Smooth muscle cell of the pulmonary artery (primary cell): ENCODE data around the gene CBLN3. TPM values are rescaled to one million over a fixed set of nuclear protein-coding genes. Genes with fewer than 3 reads are reported as not detected.

Source experiments
- total RNA-seq: library from RNA; depleted of rRNA; stranded (reverse); fragments of >200 nt; gene quantifications from 2 replicates; pipeline ENCODE4 v1.2.3, GENCODE V29; 2014

The CBLN3 gene
- 3.5 and 4.2 TPM in 2 replicates for total RNA-seq

DNA sequence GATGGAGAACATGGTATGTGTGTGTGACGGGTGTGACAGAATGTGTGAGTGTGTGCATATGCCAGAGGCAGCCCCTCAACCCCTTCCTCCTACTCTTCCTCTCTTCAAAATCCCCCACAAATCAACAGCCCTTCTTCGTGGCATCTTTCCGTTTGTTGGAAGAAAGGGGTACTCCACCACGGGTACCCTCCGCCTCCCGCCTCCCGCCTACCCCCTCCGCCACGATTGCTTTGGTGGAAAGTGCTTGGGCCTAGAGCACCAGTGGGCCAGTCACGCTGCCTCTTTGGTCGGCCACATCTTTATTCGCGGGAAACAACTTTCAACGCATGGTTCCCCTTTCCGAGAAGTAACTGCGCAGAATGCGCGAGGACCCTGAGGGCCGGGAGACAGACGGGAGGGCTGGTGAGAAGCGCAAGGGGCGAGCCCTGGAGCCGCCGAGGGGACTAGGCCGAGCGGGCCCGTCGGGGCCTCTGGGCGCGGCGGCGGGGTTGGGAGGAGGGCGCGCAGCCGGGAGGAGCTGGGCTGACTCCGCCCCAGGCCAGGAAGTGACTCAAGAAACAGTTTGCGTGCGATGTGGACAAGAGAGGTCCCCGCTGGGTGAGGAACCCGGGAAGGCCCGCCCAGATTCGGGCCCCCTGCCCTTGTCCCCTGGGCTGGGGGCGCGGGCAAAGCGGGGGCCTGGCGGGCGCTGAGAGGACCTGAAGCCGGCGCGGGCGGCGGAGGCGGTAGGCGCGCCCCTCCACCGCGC is at the start of gene CBLN3, which contains the start of gene KHNYN:
TSS of gene CBLN3 (minus strand) at position 274 of the 748 bp plus-strand sequence. CDS start 614 bp downstream, outside the sequence.
TSS of gene KHNYN (plus strand) at position 560 of the 748 bp plus-strand sequence. CDS start 777 bp downstream, outside the sequence.

DNA sequence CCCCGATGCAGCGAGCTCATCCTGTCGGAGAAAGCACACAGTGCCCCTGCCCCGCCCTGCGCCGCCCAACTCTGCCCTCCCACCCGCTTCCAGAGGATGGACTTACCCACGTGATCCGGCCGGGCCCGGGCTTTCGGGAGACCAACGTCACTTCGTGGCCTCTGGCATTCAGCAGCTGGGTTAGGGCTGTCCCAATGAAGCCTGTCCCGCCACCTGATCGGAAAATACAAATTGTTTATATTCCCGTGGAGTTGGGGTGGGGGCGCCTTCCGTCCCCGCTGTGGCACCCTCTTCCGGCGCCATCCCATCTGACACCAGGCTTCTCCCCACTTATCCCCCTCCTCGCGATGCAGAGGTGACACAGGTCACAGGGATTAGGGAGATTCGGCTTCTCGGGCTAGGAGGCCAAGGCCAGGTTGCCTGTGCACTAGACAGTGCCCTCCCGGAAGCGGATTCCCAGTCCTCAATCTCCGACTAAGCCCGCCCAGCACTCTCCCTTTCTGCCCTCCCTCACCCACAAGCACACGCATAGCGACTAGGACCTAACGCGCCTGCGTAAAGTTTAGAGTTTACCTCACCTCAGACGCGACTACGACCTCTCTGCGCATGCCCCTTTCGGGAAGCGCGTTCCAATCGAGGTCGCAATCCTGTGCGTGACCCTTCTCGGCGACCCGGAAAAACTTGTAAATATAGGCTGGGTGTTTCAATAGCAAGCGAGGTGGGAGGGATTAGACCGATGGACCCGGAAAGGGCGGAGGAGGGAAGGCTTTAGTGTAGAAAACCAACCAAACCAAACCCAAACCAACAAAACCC is 13.0 kb upstream of the CBLN3 start, which contains the start of gene SDR39U1:
TSS of gene SDR39U1 (minus strand) at position 537 of the 813 bp plus-strand sequence. CDS start at position 530, 7 bp downstream.

DNA sequence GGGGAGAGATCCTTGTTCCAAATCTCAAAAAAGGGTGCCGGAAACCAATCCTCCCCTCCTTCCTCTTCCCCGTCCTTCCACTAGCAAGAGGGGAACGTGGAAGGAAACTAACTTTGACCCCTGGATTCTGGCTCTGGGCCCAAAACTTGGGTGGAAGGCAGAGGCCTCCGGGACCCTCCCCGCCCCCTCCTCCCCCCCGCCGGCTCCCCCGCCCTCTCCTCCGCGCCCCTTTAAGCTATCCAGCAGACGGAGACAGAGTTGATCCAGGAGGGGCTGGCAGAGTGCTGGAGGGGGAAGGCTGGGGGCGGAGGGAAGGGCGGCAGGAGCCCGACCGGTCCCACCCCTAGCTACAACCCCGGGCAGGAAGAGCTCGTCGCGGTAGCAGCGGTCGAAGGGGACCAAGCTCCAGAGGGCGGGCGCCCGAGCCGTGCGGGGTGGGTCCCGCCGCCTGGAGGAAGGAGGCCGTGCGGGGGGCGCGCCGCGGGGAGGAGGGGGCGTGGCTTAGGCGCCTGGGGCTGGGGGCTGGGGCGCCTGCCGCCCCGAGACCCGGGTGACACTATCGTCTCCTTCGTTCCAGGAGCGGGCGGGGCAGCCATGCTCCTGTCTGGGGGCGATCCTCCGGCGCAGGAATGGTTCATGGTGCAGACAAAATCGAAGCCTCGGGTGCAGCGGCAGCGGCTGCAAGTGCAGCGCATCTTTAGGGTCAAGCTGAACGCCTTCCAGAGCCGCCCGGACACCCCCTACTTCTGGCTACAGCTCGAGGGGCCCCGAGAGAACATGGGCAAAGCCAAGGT is 30.6 kb downstream of the CBLN3 start, which contains the start of gene NYNRIN:
TSS of gene NYNRIN (plus strand) at position 351 of the 794 bp plus-strand sequence. CDS start at position 595, 244 bp downstream.

Other genes starting within 250 kb of the CBLN3 start
- 42.3 and 84.2 TPM in 2 replicates for gene IPO4, start 240.9 kb downstream of the CBLN3 start, total RNA-seq
- gene TM9SF1, start 234.2 kb downstream of the CBLN3 start, total RNA-seq, result 102 and 113 TPM in 2 replicates
- gene TSSK4, start 224.0 kb downstream of the CBLN3 start, total RNA-seq, result 0.07 and 0.53 TPM in 2 replicates
- gene CHMP4A, start 216.2 kb downstream of the CBLN3 start, total RNA-seq, result 21.8 and 24.1 TPM in 2 replicates
- gene MDP1, start 213.6 kb downstream of the CBLN3 start, total RNA-seq, result 14.8 and 15.4 TPM in 2 replicates
- 122 and 125 TPM in 2 replicates for gene NEDD8, start 197.3 kb downstream of the CBLN3 start, total RNA-seq
- gene GMPR2, start 196.7 kb downstream of the CBLN3 start, total RNA-seq, result 88.9 and 107 TPM in 2 replicates
- gene TINF2, start 187.0 kb downstream of the CBLN3 start, total RNA-seq, result 55.0 and 55.8 TPM in 2 replicates
- 0.65 and 1.5 TPM in 2 replicates for gene TGM1, start 166.5 kb downstream of the CBLN3 start, total RNA-seq
- gene RABGGTA, start 158.1 kb downstream of the CBLN3 start, total RNA-seq, result 22.6 and 33.2 TPM in 2 replicates
- gene DHRS1, start 129.9 kb downstream of the CBLN3 start, total RNA-seq, result 12.9 and 29.0 TPM in 2 replicates
- 21.2 and 28.0 TPM in 2 replicates for gene NOP9, start 129.8 kb downstream of the CBLN3 start, total RNA-seq
- 1.6 and 2.3 TPM in 2 replicates for gene CIDEB, start 121.7 kb downstream of the CBLN3 start, total RNA-seq
- 3.0 and 4.8 TPM in 2 replicates for gene LTB4R2, start 119.5 kb downstream of the CBLN3 start, total RNA-seq
- 1.9 and 2.7 TPM in 2 replicates for gene LTB4R, start 118.2 kb downstream of the CBLN3 start, total RNA-seq
- 3.3 and 4.9 TPM in 2 replicates for gene ADCY4, start 94.6 kb downstream of the CBLN3 start, total RNA-seq
- gene RIPK3, start 89.7 kb downstream of the CBLN3 start, total RNA-seq, result 0.26 TPM in 1 of 2 replicates, not detected in the other
- gene NFATC4, start 61.5 kb downstream of the CBLN3 start, total RNA-seq, result 56.5 and 76.4 TPM in 2 replicates
- 6.9 and 16.7 TPM in 2 replicates for gene NYNRIN, start 30.7 kb downstream of the CBLN3 start, total RNA-seq
- 66.7 and 68.0 TPM in 2 replicates for gene KHNYN, start 286 bp upstream of the CBLN3 start, total RNA-seq
- gene SDR39U1, start 13.1 kb upstream of the CBLN3 start, total RNA-seq, result 10.2 and 11.8 TPM in 2 replicates
- not detected in 2 replicates for gene CMA1, start 78.6 kb upstream of the CBLN3 start, total RNA-seq
- gene CTSG, start 146.6 kb upstream of the CBLN3 start, total RNA-seq, result not detected in 2 replicates
- gene GZMH, start 180.0 kb upstream of the CBLN3 start, total RNA-seq, result not detected in 2 replicates
- gene GZMB, start 204.5 kb upstream of the CBLN3 start, total RNA-seq, result not detected in 2 replicates